ENCODE results near the gene GNAI1.

The GNAI1 gene

DNA sequence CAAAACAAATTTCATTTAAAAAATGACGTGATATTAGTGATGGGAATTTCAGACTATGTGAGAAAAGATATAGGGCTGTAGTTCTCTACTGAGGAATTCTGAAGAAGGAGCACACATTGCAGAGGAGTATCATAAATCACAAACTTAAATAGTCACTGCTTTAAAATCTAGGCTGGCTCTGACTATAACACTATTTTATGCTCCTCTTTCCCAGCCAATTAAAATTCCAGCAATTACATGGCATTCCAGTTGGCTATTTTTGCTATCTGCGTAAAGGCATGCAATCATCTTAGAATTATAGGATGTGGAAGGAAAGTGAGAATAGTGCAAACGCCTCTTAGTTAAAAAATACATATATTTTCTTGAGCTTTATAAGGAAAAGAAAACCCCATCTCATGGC is 123.1 kb downstream of the GNAI1 start:
- no peak for DNase-seq

GRCh38 chr7:80260606-80261005 is 126.0 kb downstream of the GNAI1 start:
- no peak for DNase-seq

GRCh38 chr7:80263333-80263732 is 128.7 kb downstream of the GNAI1 start:
- DNase-seq: no peak

DNA sequence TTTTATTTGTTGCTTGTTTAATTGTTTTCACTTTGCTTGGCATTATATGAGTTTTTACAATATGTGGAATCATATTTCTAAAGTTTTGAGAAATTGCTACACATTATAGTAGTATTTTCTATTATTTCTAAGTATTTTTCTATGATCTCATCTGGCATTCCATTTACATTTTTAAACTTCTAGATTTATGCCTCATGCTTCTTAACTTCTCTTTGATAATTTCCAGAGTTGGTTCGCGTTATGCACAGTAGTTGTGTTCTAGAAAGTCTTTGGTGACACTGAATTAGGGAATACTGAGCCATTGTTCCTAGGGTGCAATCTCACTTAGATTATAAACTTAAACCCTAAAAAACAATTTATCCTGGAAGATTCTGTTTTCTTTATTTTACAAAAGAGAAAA is 129.2 kb downstream of the GNAI1 start:
- no peak for DNase-seq

DNA sequence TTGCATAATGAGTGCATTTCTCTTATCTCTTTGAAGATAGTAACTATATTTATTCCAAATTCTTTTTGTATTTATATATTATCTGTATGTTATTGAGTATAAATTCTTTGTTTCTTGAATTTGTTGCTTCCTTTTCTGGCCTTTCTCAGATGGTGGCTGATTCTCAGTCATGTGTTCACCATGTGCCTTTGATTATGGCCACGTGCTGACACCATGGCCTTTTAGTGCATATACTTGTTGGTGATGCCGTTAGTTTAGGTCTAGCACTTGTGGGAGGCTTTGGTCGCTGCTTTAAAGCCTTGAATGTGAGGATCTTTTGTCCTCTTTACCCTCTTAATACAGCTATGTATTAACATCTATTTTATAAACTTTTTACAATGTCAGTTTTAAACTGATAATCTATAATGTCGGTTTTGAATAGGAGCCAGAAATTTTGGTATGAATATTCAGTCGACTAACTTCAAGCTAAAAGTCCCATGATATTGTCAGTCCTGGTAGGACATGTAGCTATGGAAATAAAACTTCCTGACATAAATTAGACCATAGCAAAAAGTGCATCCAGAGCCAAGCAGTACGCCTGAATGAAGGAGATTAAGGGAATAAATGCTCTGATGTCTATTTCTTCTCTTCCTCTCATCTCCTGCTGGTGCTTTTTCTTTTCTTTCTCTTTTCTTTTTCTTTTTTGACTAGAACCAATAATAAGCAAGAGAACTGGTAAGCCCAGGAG is 130.3 kb downstream of the GNAI1 start:
- DNase-seq: no peak

DNA sequence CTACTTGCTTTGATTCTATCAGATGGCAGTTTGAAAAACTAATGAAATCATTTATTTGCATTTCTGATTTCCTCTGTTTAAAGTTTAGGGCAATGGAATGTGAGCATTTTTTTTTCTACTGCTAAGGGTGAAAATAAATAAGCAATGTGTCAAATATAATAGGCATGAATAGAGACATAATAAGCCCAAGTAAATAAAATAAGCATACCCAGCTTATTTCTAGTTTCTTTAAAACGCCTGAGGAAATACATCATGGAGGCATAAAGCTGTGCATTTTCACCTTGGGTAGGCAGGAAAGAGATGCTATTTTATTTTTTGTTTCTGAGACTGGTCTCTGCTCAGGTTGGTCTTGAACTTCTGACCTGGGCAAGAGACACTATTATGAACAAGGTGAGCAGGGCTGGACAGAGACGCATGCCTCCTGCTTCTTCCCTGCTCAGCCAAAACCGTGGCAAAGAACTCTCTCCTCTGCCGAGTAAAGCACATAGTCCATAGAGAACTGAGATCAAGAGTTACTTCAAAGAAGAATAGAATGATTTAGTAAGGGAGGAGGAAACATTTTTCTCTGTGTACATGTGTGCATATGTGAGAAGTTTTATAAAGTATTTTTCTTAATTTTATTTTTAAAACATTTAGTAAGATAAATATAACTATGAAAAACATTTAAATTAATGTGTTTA is 138.1 kb downstream of the GNAI1 start:
- DNase-seq: peak; percentile 9

DNA sequence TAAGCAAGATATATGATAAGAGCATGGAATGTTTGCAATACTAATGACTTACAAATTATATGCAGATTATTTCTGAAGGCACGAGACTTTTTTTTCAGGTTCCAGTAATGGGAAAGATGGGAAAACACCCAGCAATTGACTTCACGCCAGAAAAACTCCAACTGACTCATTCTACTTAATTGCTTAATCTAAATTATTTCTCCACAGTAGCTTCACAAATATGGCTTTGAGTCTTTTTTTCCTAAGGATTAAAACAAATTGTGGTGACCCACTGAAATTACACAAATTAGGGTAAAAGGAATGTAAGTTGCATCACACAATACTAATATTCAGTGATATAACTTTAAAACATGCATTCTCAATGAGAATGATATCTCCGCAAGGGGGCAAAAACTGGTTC is 138.7 kb downstream of the GNAI1 start:
- peak; percentile 80 for DNase-seq

DNA sequence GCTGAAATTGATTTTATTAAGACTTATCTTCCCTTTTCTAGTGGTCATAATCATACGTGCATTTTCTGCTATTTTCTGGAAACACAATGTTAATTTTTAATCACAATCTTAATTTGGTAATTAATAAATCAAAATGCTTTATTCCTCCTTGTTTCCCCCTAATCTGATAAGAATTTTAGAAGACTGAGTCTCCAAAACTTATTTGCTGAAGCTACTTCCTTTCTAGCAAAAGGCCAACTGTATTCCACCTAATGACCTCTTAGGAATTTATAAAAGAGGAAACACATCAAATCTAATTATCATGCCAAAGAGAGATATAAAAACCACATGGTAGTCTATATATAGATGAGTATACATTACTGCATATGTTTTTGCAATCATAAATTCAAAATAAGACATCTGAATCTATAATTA is 140.6 kb downstream of the GNAI1 start:
- no peak for DNase-seq
